Stimulated activated CD8-positive, alpha-beta memory T cell treated with anti-CD3 and anti-CD28 coated beads, Interleukin-7, amount 100 ng/mL, for 4 hours (primary cell): Measurements from ENCODE around the gene AGER.
A peak's percentile ranks its signal among the peaks of the same experiment; 100 is the strongest.

Experiments used
- DNase-seq, 2 donors: peaks; one replicate each; pipeline ENCODE4 v3.0.0-alpha.2; 2020; ENCODE audit warnings: low read depth in 2 of 2

Gene AGER

DNA sequence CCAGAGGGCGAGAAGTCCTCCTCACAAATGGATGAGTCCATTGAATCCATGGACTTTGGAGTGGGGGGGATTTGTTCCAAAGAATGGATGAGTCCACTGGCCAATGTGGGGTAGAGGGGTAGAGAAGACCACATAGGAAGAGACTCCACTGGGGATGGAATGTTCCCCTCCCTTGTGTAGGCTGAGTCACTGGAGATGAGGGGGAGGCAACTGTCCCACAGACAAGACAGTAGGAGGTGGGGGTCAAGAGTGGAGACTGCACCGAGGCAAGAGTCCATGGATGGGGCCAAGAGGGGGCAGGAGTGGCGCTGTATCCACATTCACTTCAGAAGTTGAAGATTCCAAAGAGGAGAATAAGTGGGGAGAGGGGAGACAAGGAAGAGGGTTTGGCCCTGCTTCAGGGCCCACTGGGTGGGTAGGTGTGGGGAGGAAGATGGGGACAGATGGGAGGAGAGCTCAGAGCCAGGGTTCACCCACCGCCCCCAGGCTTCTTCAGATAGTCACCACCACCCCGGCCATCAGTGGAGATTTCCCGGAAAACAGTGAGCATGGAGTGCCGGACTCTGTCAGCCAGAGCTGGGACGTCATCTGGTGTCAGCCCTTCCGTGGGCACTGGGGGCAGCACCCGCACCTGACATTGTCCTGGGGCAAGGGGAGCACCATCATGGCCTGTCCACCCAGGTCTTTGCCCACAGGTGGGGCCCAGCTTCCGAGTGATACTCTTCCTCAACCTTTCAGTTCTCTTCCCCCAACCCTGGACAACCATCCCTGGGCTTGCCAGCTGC is 15.1 kb downstream of the AGER start:
- no peak for DNase-seq

DNA sequence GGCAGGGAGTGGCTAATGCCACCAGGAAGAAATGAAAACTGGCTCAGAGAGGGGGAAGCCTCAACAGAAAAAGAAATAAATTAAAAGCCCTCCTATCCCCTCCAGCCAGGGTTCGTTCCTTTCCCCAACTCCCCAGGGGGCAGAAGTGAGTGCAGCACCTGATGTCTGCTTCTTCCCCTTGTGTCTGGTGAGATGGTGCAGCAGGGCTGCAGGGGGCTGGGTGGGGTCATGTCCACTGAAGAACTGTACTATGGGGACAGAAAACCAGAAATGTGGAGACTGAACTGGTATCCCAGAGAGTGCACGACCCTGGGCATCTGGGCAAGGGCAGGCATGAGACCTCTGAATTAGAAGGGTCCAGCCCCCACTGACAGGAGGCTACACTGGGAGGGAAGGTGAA is 15.7 kb downstream of the AGER start:
- DNase-seq = no peak

- no peak for DNase-seq
These were observed 16.2 kb downstream of the AGER start for GRCh38 chr6:32167761-32168262.

GRCh38 chr6:32167154-32167760 is 16.8 kb downstream of the AGER start:
- no peak for DNase-seq

DNA sequence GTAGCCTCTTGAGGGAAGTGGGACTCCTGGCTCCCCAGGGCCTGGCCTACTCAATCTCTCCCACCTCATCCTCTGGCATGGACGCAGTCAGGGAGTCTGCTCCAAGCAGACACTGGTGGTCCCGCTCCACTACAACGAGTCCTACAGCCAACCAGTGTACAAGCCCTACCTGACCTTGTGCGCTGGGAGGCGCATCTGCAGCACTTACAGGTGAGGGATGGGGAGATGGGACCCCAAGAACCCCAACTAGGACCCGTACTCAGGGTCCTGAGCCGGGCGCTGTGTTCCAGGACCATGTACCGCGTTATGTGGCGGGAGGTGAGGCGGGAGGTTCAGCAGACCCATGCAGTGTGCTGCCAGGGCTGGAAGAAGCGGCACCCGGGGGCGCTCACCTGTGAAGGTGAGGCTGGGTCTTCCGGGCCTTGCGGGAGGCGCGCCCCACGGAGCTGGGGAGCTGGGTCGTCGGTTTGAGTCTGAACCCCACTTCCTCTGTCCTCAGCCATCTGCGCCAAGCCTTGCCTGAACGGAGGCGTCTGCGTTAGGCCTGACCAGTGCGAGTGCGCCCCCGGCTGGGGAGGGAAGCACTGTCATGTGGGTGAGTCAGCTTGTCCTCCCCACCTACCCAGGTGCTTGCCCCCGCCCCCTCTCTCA is 17.5 kb downstream of the AGER start:
- no peak for DNase-seq

- no peak for DNase-seq
These were observed 19.8 kb downstream of the AGER start, which contains the start of gene EGFL8 for GRCh38 chr6:32164295-32164694. Gene EGFL8 (plus strand): TSS chr6:32164595. CDS start chr6:32166166, 1,571 bp downstream.

GRCh38 chr6:32163559-32164258 is 20.3 kb downstream of the AGER start:
- DNase-seq = no peak

GRCh38 chr6:32158052-32158451 is 26.0 kb downstream of the AGER start:
- no peak for DNase-seq

- no peak for DNase-seq
These were observed 27.2 kb downstream of the AGER start for GRCh38 chr6:32156891-32157290.

- peak; percentile 39 to 53 for DNase-seq
These were observed 29.4 kb downstream of the AGER start for GRCh38 chr6:32154514-32155161.

DNA sequence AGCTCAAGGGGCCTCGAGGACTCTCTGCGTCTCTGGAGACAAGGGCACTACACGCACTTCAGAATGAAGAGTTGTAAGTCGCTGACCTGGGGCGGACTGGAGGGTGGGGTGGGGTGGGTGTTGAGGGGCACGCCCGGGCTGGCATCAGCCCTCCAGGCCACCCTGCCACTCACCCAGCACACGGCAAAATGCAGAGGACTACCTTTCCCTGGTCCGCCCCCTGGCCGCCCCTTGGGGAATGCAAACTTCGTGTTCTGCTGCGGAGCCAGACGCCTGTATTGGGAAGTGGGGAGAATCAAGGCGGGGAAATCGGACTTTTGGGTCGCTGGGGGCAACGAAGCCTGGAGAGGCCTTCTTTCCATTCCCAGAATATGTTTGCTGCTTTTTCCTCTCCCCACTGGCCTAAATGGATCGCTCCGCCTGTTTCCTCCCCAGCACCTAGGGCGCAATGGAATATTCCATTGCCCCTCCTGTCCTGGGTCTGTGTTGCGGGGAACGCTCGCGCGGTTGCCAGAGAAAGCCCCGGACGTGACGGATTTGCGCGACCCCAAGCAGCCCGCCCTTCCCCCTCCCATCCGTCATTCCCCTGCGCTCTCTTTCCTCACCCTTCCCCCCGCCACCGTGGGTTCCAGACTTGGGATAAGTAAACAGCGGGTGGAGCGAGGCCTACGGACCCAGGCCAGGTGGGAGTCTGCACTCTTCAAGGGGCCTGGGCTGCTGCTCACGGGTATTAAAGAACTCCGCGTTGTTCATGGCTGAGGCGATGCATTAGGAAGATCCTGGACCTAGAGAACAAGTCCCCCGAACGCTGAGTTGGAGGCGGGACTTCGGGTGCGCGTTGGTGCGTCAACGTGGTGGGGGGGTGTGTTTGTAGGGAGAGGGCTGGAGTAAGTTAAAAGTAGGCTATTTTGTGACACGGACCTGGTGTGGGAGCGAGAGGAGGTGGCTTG is 30.2 kb downstream of the AGER start, which contains the start of gene PPT2:
Gene PPT2, plus strand, starts transcription at position 578 of the 950 bp plus-strand sequence. CDS start 454 bp downstream, outside the sequence.
- peak; percentile 70 to 72 for DNase-seq

DNA sequence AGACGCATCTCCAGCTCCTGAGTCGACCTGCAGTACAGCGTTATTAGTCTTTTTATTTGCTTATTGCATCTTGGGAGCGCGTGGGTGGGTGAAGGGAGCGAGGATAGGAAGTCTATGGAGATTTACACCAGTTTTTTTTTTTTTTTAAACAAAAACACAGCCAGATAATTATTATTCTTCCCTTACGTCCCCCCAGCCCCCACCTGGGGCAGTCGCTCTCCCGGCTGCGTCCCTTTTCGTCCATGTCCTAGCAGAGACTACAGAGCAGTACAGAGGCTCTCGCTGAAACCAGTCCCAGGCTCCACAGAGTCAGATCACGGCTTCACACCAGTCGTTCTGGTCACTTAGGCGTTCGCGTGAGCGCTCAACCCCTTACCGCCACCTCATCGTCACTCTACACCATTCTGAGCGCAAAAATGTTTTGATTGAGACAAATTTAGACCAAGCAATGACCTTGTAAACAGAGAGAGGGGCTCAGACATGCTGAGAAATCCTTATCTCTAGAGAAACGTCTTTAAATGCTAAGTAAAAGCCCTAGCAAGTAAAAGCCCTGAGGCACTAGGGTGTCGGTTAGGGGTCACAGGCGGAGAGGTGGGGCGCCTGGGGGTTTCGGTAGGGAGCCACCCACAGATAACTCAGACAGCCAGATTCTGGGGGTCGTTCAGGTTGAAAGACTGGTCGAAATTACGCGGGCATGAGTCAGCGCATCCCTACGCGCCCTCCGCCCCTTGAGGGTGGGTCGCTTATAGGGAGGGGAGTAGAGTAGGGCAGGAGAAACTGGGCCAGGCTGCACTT is 31.1 kb downstream of the AGER start:
- DNase-seq = no peak

DNA sequence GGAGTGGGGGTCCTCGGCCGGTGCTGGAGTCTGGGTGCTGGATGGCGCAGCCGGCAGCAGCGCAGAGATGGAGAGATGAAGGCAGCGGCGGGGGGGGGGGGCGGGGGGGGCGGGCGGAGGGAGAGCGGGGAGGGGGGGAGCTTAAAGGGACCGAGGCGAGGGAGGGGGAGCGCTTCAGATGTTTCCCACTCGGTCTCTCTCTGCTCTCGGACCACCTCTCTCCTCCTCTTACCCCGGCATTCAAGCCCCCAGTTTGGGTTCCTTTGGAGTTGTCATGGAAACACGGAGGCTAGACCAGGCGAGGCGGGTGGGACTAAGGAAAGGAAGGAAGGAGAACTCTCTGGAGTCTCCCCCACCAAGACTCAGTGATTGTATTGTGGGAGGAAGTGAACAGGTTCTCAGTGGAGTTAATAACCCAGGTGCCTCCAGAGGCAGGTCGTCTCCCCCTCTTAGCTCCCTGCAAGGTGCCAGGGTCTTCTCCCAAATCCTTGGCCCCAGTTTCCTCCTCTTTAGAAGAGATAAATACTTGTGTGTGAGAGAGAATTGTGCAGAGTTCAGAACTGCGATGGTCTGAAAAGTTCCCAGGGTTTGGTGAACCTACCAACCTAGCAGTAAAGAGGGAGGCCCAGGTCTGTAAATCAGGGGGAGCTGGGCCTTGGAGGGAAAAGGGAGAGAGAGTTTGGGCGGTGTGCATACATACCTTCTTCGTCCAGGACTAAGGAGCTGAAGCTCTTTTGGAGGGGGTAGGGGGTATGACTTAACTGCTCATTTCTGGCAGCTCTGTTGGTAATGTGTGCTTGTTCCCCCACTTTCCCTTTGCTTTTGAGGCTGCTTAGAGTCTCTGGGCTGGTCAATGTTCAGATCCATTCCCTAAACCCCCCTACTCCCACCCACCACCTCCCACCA is 31.9 kb downstream of the AGER start, which contains the start of gene PRRT1:
Gene PRRT1, minus strand, starts transcription at position 77 of the 906 bp plus-strand sequence. CDS start 112 bp downstream, outside the sequence.
- no peak for DNase-seq

- DNase-seq = no peak
These were observed 32.7 kb downstream of the AGER start for GRCh38 chr6:32151181-32151862.

DNA sequence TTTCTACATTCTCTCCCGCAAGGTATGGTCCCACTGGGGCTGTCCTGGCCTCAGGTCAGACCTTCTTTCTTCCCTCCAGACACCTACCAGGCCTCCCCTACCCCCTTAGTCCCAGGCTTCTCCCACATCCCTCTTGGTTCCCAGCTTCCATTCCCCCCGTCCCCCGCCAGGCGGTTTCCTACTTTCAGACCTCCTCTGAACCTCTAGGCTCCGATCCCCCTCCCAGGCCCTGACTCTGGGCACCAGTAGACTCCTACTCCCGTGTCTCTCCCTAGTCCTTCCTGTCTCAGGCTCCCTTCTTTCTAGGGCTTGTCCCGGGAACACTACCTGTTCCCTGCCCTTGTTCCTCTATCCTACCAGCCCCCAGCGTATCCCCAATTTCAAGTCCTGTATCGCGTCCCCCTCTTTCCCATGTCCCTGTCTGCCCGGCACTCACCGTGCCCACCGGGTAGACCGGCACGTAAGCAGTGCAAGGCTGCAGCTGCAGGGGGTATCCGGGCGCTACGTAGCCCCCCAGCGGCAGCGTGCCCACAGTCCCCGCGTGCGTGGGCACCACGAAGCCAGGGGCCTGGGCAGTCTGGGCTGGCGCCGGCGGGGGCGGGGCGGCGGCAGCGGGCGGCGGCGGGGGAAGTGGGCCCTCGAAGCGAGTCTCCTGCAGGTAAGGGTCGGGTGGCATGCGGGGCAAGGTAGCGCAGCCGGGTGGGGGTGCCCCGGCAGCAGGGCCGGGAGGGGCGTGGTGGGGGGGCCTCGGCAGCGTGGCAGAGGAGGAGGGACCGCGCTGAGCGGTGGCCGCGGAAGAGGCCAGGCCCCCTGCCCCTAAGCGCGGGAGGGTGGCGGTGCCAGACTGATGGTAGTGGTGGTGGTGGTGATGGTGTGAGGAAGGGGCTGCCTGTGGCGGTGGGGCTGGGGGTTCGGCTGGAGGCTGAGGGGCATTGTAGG is 33.9 kb downstream of the AGER start:
- DNase-seq = no peak

DNA sequence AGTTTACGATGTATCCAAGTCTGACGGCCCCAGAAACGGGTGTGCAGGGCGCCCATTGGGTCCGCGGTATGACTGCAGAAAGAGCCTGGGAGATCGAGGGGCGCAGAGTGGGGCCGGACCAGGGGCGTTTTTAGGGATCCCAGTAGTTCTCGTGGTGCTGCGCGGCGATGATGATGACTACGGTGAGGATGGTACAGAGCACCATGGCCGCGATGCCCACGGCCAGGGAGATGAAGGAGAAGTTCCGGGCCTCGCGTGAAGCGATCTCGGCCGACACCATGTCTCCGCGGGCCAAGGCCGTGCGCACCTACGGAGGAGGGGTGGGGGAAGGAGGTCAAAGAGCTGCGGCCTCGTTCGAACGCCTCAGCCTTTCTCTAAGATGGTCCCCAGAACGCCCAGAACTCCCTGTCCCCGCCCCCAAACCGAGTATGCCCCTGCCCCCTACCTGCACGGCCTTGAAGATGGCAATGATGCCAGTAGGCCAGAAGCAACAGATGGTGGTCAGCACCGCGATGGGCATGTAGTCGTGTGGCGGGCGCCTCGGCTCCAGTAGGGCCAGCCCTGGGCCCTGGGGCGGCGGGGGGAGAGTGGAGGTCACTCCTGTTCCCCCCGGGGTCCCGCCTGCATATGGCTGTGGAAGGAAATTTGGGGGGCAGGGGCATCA is 34.8 kb downstream of the AGER start:
- DNase-seq = no peak
